GM19025 (cell line): ENCODE results near the gene MPC1.
"Not testable (repeated sequence)": the region's sequence is repeated elsewhere in the genome, so short reads cannot be mapped to it uniquely, and the experiment has no call there.

Source experiments
- ATAC-seq: cut with Tn5 transposase; IDR thresholded peaks from one replicate; pipeline ENCODE4 v1.9.1; 2021; ENCODE audit warnings: mild to moderate bottlenecking, low read depth, moderate library complexity; ENCODE audit not compliant: unreplicated experiment

MPC1 gene

GRCh38 chr6:166382500-166382932 lies 224 bp downstream of the MPC1 start:
- ATAC-seq = peak; percentile 7

GRCh38 chr6:166381733-166382499 lies 824 bp downstream of the MPC1 start:
- ATAC-seq = peak; percentile 38

- ATAC-seq = no peak
Measured at GRCh38 chr6:166381381-166381732, 1.4 kb downstream of the MPC1 start.

- ATAC-seq = no peak
Measured at GRCh38 chr6:166379800-166380199, 2.9 kb downstream of the MPC1 start.

- no peak for ATAC-seq
Measured at GRCh38 chr6:166379103-166379586, 3.6 kb downstream of the MPC1 start.

GRCh38 chr6:166377721-166378120 lies 5.0 kb downstream of the MPC1 start:
- ATAC-seq = no peak

- no peak for ATAC-seq
Measured at GRCh38 chr6:166375013-166375412, 7.7 kb downstream of the MPC1 start.

- ATAC-seq = no peak
Measured at GRCh38 chr6:166370489-166370888, 12.3 kb downstream of the MPC1 start.

GRCh38 chr6:166369782-166370181 lies 13.0 kb downstream of the MPC1 start:
- no peak for ATAC-seq

- no peak for ATAC-seq
Measured at GRCh38 chr6:166366921-166367320, 15.8 kb downstream of the MPC1 start.

- ATAC-seq = no peak
Measured at GRCh38 chr6:166365806-166366205, 16.9 kb downstream of the MPC1 start.

GRCh38 chr6:166365221-166365620 lies 17.5 kb downstream of the MPC1 start:
- ATAC-seq = no peak

- ATAC-seq = no peak
Measured at GRCh38 chr6:166364456-166364855, 18.3 kb downstream of the MPC1 start.

- not testable (repeated sequence) for ATAC-seq
Measured at GRCh38 chr6:166362427-166362826, 20.3 kb downstream of the MPC1 start.

GRCh38 chr6:166361077-166361429 lies 21.7 kb downstream of the MPC1 start:
- ATAC-seq = no peak

GRCh38 chr6:166360243-166361076 lies 22.3 kb downstream of the MPC1 start:
- no peak for ATAC-seq

GRCh38 chr6:166355552-166355951 lies 27.2 kb downstream of the MPC1 start:
- ATAC-seq = no peak

GRCh38 chr6:166354965-166355364 lies 27.8 kb downstream of the MPC1 start:
- no peak for ATAC-seq

- no peak for ATAC-seq
Measured at GRCh38 chr6:166354143-166354542, 28.6 kb downstream of the MPC1 start.

GRCh38 chr6:166353507-166353906 lies 29.2 kb downstream of the MPC1 start:
- ATAC-seq = no peak

GRCh38 chr6:166352923-166353322 lies 29.8 kb downstream of the MPC1 start:
- no peak for ATAC-seq
